Osteoblast (primary cell): Measurements from ENCODE around the gene AMN. TPM values are rescaled to one million over a fixed set of nuclear protein-coding genes. Genes with fewer than 3 reads are reported as not detected.
"Not testable (repeated sequence)": the region's sequence is repeated elsewhere in the genome, so short reads cannot be mapped to it uniquely, and the experiment has no call there.

Source experiments
- DNase-seq: peaks from one replicate; pipeline ENCODE4 v3.0.0; 2011; ENCODE audit warnings: low spot score, mixed read lengths; ENCODE audit not compliant: insufficient read length; ENCODE audit errors: missing footprints
- H2AFZ ChIP-seq: 2 replicates; pipeline ENCODE4 v1.6.0; 2011; ENCODE audit warnings: mild to moderate bottlenecking, low read length
- H3K27ac ChIP-seq: 2 replicates; pipeline ENCODE4 v1.5.1; 2011; ENCODE audit warnings: mild to moderate bottlenecking, low read depth, low read length, moderate library complexity
- H3K27me3 ChIP-seq: 2 replicates; pipeline ENCODE4 v1.6.0; 2012; ENCODE audit warnings: mild to moderate bottlenecking, control low read depth, inconsistent platforms, low read length, moderate library complexity; ENCODE audit not compliant: insufficient read depth
- H3K36me3 ChIP-seq: 2 replicates; pipeline ENCODE4 v1.5.1; 2011; ENCODE audit warnings: mild to moderate bottlenecking, low read length, control low read depth, moderate library complexity; ENCODE audit not compliant: insufficient read depth
- H3K4me1 ChIP-seq: 2 replicates; pipeline ENCODE4 v1.5.1; 2011; ENCODE audit warnings: mild to moderate bottlenecking, low read length, control low read depth, moderate library complexity; ENCODE audit not compliant: insufficient read depth
- H3K4me2 ChIP-seq: 2 replicates; pipeline ENCODE4 v1.6.0; 2011; ENCODE audit warnings: mild to moderate bottlenecking, low read length; ENCODE audit not compliant: insufficient read depth
- H3K4me3 ChIP-seq: fragments of 200-600 bp; sonication (generic); 3 replicates; pipeline ENCODE4 v1.5.1; 2012; ENCODE audit warnings: mild to moderate bottlenecking, low read length, inconsistent platforms; ENCODE audit not compliant: insufficient read depth
- H3K79me2 ChIP-seq: 2 replicates; pipeline ENCODE4 v1.6.0; 2012; ENCODE audit warnings: mild to moderate bottlenecking, low read length, control low read depth, inconsistent platforms; ENCODE audit not compliant: insufficient read depth
- H3K9me3 ChIP-seq: 2 replicates; pipeline ENCODE4 v1.5.1; 2011; ENCODE audit warnings: low read depth, low read length, control low read depth
- H4K20me1 ChIP-seq: 2 replicates; pipeline ENCODE4 v1.6.0; 2012; ENCODE audit warnings: mild to moderate bottlenecking, low read length, control low read depth; ENCODE audit not compliant: insufficient read depth
- total RNA-seq: library from RNA; depleted of rRNA; stranded (reverse); fragments of >200 nt; gene quantifications from 2 replicates; pipeline ENCODE4 v1.2.3, GENCODE V29; 2012
- TF ChIP-seq, protein P1 (sequence below): IDR thresholded peaks from 2 replicates; pipeline ENCODE4 v1.5.1; 2011; ENCODE audit warnings: mild to moderate bottlenecking, low read depth, low read length, moderate library complexity; ENCODE audit errors: extremely low read depth

The AMN gene
- total RNA-seq, 1 donor = under 0.01 TPM

DNA sequence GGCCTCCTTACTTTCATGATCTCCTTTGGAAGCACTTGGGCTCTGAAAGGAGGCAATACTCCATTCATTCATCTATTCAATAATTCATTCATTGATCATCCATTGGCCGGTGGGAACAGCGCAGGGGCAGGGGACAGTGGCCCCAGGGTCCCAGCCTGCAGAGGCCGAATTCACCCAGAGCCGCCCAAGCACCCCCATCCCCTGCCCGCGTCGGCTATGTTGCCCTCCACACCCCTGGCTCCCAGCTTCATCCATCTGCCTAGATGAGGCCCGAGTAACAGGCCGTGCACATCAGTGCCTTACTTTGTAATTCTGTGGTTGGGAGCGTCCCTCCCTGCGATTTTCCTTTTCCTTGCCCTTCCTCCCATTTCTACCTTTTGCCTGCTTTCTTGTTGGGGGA lies 3.2 kb downstream of the AMN start:
- Histone ChIP-seq H3K4me2 (no peak overlapping the region), H3K27ac (no peak overlapping the region), H3K4me3 (no peak overlapping the region), H3K9me3 (peaks cover 2% of the 10 kb centered on the region), H2AFZ (no peak overlapping the region), H3K79me2 (no peaks in the 10 kb centered on the region), H3K27me3 (peaks cover 82% of the 10 kb centered on the region), H3K4me1 (peaks cover 6% of the 10 kb centered on the region), H3K36me3 (no peaks in the 10 kb centered on the region), H4K20me1 (peaks cover 6% of the 10 kb centered on the region)
- DNase-seq = peak; percentile 81
- TF ChIP-seq, protein P1, sequence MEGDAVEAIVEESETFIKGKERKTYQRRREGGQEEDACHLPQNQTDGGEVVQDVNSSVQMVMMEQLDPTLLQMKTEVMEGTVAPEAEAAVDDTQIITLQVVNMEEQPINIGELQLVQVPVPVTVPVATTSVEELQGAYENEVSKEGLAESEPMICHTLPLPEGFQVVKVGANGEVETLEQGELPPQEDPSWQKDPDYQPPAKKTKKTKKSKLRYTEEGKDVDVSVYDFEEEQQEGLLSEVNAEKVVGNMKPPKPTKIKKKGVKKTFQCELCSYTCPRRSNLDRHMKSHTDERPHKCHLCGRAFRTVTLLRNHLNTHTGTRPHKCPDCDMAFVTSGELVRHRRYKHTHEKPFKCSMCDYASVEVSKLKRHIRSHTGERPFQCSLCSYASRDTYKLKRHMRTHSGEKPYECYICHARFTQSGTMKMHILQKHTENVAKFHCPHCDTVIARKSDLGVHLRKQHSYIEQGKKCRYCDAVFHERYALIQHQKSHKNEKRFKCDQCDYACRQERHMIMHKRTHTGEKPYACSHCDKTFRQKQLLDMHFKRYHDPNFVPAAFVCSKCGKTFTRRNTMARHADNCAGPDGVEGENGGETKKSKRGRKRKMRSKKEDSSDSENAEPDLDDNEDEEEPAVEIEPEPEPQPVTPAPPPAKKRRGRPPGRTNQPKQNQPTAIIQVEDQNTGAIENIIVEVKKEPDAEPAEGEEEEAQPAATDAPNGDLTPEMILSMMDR = no peak

DNA sequence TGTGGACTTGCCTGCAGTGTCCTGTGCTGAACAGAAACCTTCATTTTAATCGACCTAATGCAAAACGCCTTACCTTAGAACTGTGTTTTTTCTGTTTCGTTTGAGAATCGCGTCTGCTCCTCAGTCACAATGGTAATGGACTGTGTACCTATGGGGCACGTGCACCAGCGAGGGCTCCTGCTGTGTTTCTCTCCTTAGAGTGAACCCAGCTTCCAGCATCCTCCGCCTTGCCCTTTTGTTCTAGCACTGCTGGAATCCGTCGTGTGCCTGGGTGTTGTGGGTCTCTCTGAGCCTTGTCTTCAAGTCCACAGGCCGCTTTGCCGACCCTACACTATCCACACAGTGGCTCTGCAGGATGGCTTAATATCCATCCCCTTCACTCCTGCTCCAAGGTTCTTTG lies 3.6 kb downstream of the AMN start:
- Histone ChIP-seq H3K27ac (no peak overlapping the region), H3K4me3 (no peak overlapping the region), H3K27me3 (peaks cover 87% of the 10 kb centered on the region), H3K36me3 (no peaks in the 10 kb centered on the region), H2AFZ (no peak overlapping the region), H3K79me2 (no peaks in the 10 kb centered on the region), H3K9me3 (no peaks in the 10 kb centered on the region), H3K4me2 (no peak overlapping the region), H4K20me1 (peaks cover 8% of the 10 kb centered on the region), H3K4me1 (peaks cover 6% of the 10 kb centered on the region)
- TF ChIP-seq, protein P1 = no peak
- DNase-seq = no peak

DNA sequence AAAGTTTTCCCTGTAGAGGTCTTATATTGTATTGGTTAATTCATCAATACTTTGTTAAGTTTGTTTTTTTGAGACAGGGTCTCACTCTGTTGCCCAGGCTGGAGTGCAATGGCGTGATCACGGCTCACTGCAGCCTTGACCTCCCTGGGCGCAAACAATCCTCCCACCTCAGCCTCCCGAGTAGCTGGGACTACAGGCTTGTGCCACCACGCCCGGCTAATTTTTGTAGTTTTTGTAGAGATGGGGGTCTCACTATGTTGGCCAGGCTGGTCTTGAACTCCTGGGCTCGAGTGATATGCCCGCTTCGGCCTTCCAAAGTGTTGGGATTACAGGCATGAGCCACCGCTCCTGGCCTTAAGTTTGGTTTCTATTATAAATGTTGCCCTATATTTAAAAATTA lies 4.4 kb downstream of the AMN start:
- H3K4me2 ChIP-seq, DNase-seq, H3K4me1 ChIP-seq, H3K27ac ChIP-seq, H3K4me3 ChIP-seq, H3K36me3 ChIP-seq, H2AFZ ChIP-seq, H3K79me2 ChIP-seq, H3K9me3 ChIP-seq: not testable (repeated sequence)
- Histone ChIP-seq H4K20me1 (peaks cover 16% of the 10 kb centered on the region), H3K27me3 (peaks cover 88% of the 10 kb centered on the region)

DNA sequence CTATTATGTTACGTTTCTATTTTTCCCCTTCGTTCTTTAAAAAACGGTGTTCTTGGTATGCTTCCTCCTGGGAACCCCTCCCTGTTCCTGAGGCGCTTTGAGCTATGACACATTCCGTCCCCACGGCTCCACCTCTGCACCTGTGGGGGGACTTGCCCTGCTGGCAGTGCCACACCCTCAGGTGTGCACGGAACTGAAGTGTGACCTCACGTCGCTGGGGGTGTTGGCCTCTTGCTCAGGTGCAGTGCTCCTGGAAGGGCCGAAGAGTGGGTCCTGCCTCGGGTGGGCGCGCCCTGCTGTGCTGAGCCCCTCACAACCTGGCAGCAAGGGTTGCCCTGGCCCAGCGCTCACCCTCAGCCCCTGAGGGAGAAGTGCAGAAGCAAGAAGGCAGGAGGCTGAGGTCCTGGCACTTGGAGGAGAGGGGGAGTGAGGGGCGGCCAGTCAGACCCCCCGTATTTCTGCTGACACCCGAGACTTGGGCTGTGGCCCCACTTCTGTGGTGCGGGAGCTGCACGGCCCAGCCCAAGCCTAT lies 4.9 kb downstream of the AMN start:
- no peak overlapping the region for H3K4me3 ChIP-seq
- no peaks in the 10 kb centered on the region for H3K36me3 ChIP-seq
- no peaks in the 10 kb centered on the region for H3K79me2 ChIP-seq
- H3K27me3 ChIP-seq = peaks cover 82% of the 10 kb centered on the region
- peak; percentile 66 for DNase-seq
- no peak overlapping the region for H2AFZ ChIP-seq
- H3K27ac ChIP-seq = no peak overlapping the region
- H3K4me2 ChIP-seq = no peak overlapping the region
- TF ChIP-seq, protein P1 = no peak
- H3K4me1 ChIP-seq = peaks cover 6% of the 10 kb centered on the region
- H4K20me1 ChIP-seq = peaks cover 20% of the 10 kb centered on the region
- H3K9me3 ChIP-seq = no peaks in the 10 kb centered on the region
